ENCODE measurements around the gene SF3B2.

The SF3B2 gene

GRCh38 chr11:66035653-66036333 is 16.4 kb upstream of the SF3B2 start:
- no peak for TF ChIP-seq REST (IDR thresholded peaks at IDR 0.05; ENCODE audit: insufficient read depth in 1 of 2, low read depth in 2 of 2, low read length in 2 of 2)
- TF ChIP-seq FOXP2 (optimal IDR thresholded peaks at IDR 0.05; ENCODE audit: borderline replicate concordance, extremely low read depth, extremely low read length, insufficient read depth) = no peak
- no peak for TF ChIP-seq TAF1 (IDR thresholded peaks at IDR 0.05; ENCODE audit: borderline replicate concordance, insufficient read depth, low read length)

- TF ChIP-seq POLR2AphosphoS5 (IDR thresholded peaks at IDR 0.05; ENCODE audit: low read depth, low read length) (no peak), FOXP2 (optimal IDR thresholded peaks at IDR 0.05; ENCODE audit: borderline replicate concordance, extremely low read depth, extremely low read length, insufficient read depth) (no peak), SIN3A (IDR thresholded peaks at IDR 0.05; ENCODE audit: borderline replicate concordance, insufficient read depth, low read length) (no peak), REST (IDR thresholded peaks at IDR 0.05; ENCODE audit: insufficient read depth in 1 of 2, low read depth in 2 of 2, low read length in 2 of 2) (no peak), TAF1 (IDR thresholded peaks at IDR 0.05; ENCODE audit: borderline replicate concordance, insufficient read depth, low read length) (no peak)
Observed at GRCh38 chr11:66036334-66036710, 15.8 kb upstream of the SF3B2 start.

DNA sequence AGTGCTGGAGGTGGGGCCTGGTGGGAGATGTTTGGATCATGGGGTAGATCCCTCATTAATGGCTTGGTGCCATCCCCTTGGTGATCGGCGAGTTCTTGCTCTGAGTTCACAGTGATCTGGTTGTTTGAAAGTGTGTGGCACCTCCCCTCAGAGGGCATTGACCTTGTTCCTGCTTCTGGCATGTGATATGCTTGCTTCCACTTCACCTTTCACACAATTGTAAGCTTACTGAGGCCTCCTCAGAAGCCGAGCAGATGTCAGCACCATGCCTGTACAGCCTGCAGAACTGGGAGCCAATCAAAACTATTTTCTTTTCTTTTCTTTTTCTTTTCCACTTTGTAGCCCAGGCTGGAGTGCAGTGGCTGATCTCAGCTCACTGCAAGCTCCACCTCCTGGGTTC is 14.8 kb upstream of the SF3B2 start:
- TF ChIP-seq POLR2AphosphoS5 (IDR thresholded peaks at IDR 0.05; ENCODE audit: low read depth, low read length) (no peak), TAF1 (IDR thresholded peaks at IDR 0.05; ENCODE audit: borderline replicate concordance, insufficient read depth, low read length) (no peak), SIN3A (IDR thresholded peaks at IDR 0.05; ENCODE audit: borderline replicate concordance, insufficient read depth, low read length) (no peak), FOXP2 (optimal IDR thresholded peaks at IDR 0.05; ENCODE audit: borderline replicate concordance, extremely low read depth, extremely low read length, insufficient read depth) (no peak), REST (IDR thresholded peaks at IDR 0.05; ENCODE audit: insufficient read depth in 1 of 2, low read depth in 2 of 2, low read length in 2 of 2) (no peak)

DNA sequence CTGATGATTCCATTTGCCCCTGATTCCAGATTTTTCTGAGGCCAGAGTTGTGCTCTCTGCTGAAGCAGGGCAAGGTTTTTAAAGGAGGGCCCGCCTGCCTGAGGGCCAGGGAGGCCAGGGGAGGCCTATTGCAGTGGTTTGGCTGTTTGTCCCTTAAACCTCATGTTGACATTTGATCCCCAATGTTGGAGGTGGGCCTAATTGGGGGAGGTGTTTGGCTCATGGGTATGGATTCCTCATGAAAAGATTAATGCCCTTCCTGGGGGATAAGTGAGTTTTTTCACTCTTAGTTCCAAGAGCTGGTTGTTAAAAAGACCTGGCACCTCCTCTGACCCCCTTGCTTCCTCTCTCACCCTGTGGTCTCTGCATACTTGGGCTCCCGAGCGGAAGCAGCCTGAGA is 12.4 kb upstream of the SF3B2 start:
- TF ChIP-seq REST (IDR thresholded peaks at IDR 0.05; ENCODE audit: insufficient read depth in 1 of 2, low read depth in 2 of 2, low read length in 2 of 2) (no peak), SIN3A (IDR thresholded peaks at IDR 0.05; ENCODE audit: borderline replicate concordance, insufficient read depth, low read length) (no peak), TAF1 (IDR thresholded peaks at IDR 0.05; ENCODE audit: borderline replicate concordance, insufficient read depth, low read length) (no peak), FOXP2 (optimal IDR thresholded peaks at IDR 0.05; ENCODE audit: borderline replicate concordance, extremely low read depth, extremely low read length, insufficient read depth) (no peak), POLR2AphosphoS5 (IDR thresholded peaks at IDR 0.05; ENCODE audit: low read depth, low read length) (no peak)

Measured in PFSK-1 (cell line).